ENCODE data around the gene OST4.

OST4 gene

DNA sequence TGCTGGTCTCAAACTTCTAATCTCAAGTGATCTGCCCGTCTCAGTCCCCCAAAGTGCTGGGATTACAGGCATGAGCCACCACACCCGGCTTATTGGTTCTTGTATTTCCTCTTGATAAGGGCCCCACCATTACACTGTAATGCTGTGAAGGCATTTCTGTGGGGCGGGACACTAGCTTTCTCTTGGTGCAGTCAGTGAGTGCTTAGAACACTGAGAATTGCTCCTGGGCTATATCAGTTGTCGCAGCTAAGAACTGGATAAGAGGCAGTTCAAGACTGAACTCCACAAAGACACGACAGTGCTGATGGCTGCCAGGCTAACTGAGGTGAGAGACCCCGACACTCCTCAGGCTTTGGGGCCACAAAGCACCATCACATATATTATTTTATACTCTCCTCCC lies 17.2 kb upstream of the OST4 start:
- TF ChIP-seq JUND (IDR thresholded peaks at IDR 0.05; ENCODE audit: low read depth): no peak
- in situ Hi-C loops (cut with HindIII; ENCODE audit: low pct_unique_long_range_greater_than_20kb, low sequenced_read_pairs): no loop called here
- DNase-seq (ENCODE audit: low read depth in 1 of 2, low spot score in 1 of 2): no peak

DNA sequence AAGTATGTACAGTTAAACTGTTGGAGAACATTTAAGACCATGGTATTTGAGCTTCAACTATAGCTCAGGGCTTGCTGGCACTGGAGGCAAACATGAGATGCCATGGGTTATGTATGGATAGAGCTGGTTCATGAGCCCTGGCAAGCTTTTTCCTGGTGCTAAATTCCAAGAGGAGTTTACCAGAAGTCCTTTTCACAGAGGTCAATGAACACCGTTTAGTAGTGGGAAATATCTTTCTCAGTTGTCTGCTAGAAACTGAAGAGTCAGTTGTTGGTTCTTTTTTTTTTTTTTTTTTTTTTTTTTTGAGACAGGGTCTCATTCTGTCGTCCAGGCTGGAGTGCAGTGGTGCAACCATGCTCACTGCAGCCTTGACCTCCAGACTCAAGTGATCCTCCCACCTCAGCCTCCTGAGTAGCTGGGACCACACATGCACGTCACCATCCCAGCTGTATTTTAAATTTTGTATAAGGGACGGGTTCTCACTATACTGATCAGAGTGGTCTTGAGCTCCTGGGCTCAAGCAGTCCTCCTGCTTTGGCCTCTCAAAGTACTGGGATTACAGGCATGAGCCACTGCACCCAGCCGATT lies 16.5 kb upstream of the OST4 start:
- in situ Hi-C loops (cut with HindIII; ENCODE audit: low pct_unique_long_range_greater_than_20kb, low sequenced_read_pairs): no loop called here
- DNase-seq (ENCODE audit: low read depth in 1 of 2, low spot score in 1 of 2): no peak
- TF ChIP-seq JUND (IDR thresholded peaks at IDR 0.05; ENCODE audit: low read depth): no peak

DNA sequence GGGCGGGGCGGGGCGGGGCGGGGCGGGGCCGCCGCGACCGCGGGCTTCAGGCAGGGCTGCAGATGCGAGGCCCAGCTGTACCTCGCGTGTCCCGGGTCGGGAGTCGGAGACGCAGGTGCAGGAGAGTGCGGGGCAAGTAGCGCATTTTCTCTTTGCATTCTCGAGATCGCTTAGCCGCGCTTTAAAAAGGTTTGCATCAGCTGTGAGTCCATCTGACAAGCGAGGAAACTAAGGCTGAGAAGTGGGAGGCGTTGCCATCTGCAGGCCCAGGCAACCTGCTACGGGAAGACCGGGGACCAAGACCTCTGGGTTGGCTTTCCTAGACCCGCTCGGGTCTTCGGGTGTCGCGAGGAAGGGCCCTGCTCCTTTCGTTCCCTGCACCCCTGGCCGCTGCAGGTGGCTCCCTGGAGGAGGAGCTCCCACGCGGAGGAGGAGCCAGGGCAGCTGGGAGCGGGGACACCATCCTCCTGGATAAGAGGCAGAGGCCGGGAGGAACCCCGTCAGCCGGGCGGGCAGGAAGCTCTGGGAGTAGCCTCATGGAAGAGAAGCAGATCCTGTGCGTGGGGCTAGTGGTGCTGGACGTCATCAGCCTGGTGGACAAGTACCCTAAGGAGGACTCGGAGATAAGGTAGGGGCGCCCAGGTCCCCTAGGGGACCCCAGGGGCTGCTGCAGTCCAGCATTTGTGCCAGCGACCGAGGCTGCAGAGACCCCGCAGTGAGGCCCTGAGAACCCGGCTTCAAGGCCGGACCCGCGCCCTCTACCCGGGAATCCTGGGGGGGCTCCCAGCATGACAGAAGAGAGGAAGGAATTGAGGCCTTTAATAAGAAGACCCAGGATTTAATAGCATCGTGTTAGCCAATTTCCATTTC lies 15.5 kb upstream of the OST4 start, which contains the start of gene KHK:
Gene KHK (plus strand): TSS at position 49 of the 870 bp plus-strand sequence. CDS start 488 bp downstream, at position 537.
- no peak for TF ChIP-seq JUND (IDR thresholded peaks at IDR 0.05; ENCODE audit: low read depth)
- in situ Hi-C loops (cut with HindIII; ENCODE audit: low pct_unique_long_range_greater_than_20kb, low sequenced_read_pairs): no loop called here
- peak; percentile 44 to 69 for DNase-seq (ENCODE audit: low read depth in 1 of 2, low spot score in 1 of 2)

DNA sequence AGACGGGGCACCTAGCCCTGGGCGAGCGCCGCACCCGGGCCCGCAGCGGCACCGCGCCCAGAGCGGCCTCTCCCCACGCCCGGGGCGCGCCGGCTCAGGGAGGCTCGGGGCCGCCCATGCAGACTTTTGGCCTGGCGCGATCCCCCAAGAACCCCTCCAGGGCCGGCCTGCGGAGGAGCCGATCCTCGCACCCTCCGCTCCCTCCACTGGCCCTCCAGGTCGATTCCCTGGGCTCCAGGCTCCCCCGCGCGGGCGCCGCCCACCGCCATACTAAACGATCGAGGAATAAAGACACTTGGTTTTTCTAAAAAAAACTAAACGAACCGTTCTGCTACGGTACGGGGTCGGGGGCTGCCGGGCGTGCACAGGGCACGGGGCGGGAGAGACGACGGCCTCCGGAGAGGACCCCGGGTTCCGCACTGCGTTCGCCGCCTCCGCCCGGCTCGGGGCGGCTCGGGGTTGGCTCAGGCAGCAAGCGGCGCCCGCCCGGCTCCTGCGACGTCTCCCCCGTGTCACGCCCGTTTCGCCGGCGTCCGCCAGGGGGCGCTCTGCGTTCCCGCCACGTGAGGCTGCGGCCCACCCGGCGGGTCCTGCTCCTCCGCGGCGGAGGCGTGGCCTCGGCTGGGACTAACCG lies 14.8 kb upstream of the OST4 start:
- TF ChIP-seq JUND (IDR thresholded peaks at IDR 0.05; ENCODE audit: low read depth): no peak
- in situ Hi-C loops (cut with HindIII; ENCODE audit: low pct_unique_long_range_greater_than_20kb, low sequenced_read_pairs): no loop called here

DNA sequence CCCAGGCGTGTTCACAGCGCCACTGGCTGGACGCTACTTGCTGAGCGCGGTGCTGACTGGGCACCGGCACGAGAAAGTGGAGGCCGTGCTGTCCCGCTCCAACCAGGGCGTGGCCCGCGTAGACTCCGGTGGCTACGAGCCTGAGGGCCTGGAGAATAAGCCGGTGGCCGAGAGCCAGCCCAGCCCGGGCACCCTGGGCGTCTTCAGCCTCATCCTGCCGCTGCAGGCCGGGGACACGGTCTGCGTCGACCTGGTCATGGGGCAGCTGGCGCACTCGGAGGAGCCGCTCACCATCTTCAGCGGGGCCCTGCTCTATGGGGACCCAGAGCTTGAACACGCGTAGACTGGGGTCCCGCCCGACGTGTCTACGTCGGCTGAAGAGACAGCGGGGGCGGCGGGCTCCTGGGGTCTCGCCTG lies 14.2 kb upstream of the OST4 start:
- in situ Hi-C loops (cut with HindIII; ENCODE audit: low pct_unique_long_range_greater_than_20kb, low sequenced_read_pairs): no loop called here
- no peak for TF ChIP-seq JUND (IDR thresholded peaks at IDR 0.05; ENCODE audit: low read depth)
- peak; percentile 55 to 64 for DNase-seq (ENCODE audit: low read depth in 1 of 2, low spot score in 1 of 2)

More for the DNA sequence above, 14.8 kb upstream of the OST4 start:
- DNase-seq (ENCODE audit: low read depth in 1 of 2, low spot score in 1 of 2): peak; percentile 91 to 93

DNA sequence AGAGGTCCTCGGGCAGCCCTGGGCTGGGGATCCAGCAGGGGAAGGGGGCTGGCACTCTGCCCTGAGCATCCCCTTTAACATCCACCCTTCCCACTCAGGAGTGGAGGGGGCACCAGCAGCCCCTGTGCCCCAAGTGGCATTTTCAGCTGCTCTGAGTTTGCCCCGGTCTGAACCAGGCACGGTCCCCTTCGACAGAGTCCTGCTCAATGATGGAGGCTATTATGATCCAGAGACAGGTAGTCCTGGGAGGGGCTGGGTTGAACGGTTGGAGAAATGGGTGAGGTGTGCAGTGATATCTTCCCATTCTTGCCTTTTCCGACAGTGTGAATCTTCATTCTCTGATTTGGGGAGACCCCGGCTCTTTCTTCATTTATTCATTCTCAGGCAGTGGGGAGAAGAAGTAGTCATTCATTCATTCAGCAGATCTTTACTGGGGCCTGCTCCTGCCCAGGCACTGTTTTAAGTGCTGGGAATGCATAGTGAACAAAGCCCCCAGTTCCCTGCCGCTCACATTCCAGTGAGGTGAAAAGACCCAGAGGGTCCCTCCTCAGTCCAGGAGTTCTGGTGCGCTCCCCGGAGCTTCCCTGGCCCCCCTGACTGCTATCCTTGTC lies 13.7 kb upstream of the OST4 start:
- in situ Hi-C loops (cut with HindIII; ENCODE audit: low pct_unique_long_range_greater_than_20kb, low sequenced_read_pairs): no loop called here
- DNase-seq (ENCODE audit: low read depth in 1 of 2, low spot score in 1 of 2): no peak

DNA sequence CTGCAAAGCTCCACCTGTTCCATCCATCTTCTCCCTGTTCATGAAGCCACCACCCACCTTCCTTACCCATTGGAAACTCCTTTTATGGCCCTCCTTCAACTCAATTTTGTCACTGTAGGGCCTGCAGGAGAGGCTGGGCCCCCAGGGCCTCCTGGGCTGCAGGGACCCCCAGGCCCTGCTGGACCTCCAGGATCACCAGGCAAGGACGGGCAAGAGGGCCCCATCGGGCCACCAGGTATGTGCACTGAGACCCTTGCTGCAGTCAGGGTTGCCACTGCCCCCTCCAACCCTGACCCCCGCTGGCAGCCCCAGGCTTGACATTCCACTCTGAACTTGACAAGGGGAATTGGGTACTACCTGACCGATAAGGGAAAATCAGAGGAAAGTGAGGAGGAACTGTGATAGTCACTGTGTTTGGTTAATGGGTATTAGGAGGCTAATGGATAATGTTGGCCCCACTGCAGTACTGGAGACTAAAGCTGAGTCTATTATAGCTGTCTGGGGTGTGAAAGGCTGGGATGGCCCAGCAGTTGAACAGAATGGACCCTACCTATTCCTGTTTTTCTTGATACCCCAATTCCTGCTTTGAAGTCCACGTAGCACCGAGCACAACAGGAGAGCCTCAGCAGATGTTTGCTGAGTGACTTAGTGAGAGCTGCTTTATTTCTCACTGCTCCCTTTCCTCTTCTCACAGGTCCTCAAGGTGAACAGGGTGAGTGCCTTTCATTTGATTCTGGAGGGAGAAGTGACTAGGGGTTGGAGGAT lies 13.0 kb upstream of the OST4 start:
- in situ Hi-C loops (cut with HindIII; ENCODE audit: low pct_unique_long_range_greater_than_20kb, low sequenced_read_pairs): no loop called here
- no peak for TF ChIP-seq JUND (IDR thresholded peaks at IDR 0.05; ENCODE audit: low read depth)
- DNase-seq (ENCODE audit: low read depth in 1 of 2, low spot score in 1 of 2): no peak

More for the DNA sequence above, 13.7 kb upstream of the OST4 start:
- TF ChIP-seq JUND (IDR thresholded peaks at IDR 0.05; ENCODE audit: low read depth): no peak

DNA sequence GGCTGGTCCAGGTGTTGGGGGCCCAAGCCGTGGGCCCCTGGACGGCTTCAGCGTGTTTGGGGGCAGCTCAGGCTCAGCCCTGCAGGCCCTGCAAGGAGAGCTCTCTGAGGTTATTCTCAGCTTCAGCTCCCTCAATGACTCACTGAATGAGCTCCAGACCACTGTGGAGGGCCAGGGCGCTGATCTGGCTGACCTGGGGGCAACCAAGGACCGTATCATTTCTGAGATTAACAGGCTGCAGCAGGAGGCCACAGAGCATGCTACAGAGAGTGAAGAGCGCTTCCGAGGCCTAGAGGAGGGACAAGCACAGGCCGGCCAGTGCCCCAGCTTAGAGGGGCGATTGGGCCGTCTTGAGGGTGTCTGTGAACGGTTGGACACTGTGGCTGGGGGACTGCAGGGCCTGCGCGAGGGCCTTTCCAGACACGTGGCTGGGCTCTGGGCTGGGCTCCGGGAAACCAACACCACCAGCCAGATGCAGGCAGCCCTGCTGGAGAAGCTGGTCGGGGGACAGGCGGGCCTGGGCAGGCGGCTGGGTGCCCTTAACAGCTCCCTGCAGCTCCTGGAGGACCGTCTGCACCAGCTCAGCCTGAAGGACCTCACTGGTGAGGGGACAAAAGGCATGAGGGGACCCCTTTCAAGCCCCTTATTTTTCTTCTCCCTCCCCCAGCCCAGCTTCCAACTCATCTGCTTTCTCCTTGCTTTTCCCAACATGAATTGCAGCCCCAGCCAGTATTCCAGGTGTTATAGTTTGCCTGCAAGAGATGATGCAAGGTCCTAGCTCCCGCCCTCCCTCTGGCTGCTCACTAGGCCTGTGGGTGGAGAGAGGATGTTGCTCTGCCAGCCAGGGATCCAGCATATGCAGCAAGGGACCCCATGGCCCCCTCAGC lies 12.2 kb upstream of the OST4 start:
- TF ChIP-seq JUND (IDR thresholded peaks at IDR 0.05; ENCODE audit: low read depth): no peak

DNA sequence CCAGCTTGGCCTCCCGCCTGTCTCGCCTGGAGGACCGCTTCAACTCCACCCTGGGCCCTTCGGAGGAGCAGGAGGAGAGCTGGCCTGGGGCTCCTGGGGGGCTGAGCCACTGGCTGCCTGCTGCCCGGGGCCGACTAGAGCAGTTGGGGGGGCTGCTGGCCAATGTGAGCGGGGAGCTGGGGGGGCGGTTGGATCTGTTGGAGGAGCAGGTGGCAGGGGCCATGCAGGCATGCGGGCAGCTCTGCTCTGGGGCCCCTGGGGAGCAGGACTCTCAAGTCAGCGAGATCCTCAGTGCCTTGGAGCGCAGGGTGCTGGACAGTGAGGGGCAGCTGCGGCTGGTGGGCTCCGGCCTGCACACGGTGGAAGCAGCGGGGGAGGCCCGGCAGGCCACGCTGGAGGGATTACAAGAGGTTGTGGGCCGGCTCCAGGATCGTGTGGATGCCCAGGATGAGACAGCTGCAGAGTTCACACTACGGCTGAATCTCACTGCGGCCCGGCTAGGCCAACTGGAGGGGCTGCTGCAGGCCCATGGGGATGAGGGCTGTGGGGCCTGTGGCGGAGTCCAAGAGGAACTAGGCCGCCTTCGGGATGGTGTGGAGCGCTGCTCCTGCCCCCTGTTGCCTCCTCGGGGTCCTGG lies 11.4 kb upstream of the OST4 start:
- DNase-seq (ENCODE audit: low read depth in 1 of 2, low spot score in 1 of 2): no peak
- in situ Hi-C loops (cut with HindIII; ENCODE audit: low pct_unique_long_range_greater_than_20kb, low sequenced_read_pairs): no loop called here
- TF ChIP-seq JUND (IDR thresholded peaks at IDR 0.05; ENCODE audit: low read depth): no peak

More for the DNA sequence above, 12.2 kb upstream of the OST4 start:
- no peak for DNase-seq (ENCODE audit: low read depth in 1 of 2, low spot score in 1 of 2)
- in situ Hi-C loops (cut with HindIII; ENCODE audit: low pct_unique_long_range_greater_than_20kb, low sequenced_read_pairs): no loop called here

DNA sequence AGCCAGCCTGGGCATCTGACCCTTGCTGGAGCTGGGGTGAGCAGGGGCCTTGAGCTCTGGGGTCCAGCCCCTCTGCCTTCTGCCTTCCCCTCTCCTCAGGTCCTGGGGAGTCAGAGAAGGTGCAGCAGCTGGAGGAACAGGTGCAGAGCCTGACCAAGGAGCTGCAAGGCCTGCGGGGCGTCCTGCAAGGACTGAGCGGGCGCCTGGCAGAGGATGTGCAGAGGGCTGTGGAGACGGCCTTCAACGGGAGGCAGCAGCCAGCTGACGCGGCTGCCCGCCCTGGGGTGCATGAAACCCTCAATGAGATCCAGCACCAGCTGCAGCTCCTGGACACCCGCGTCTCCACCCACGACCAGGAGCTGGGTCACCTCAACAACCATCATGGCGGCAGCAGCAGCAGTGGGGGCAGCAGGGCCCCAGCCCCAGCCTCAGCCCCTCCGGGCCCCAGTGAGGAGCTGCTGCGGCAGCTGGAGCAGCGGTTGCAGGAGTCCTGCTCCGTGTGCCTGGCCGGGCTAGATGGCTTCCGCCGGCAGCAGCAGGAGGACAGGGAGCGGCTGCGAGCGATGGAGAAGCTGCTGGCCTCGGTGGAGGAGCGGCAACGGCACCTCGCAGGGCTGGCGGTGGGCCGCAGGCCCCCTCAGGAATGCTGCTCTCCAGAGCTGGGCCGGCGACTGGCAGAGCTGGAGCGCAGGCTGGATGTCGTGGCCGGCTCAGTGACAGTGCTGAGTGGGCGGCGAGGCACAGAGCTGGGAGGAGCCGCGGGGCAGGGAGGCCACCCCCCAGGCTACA lies 10.7 kb upstream of the OST4 start:
- in situ Hi-C loops (cut with HindIII; ENCODE audit: low pct_unique_long_range_greater_than_20kb, low sequenced_read_pairs): no loop called here
- DNase-seq (ENCODE audit: low read depth in 1 of 2, low spot score in 1 of 2): no peak
- no peak for TF ChIP-seq JUND (IDR thresholded peaks at IDR 0.05; ENCODE audit: low read depth)
